Midbrain (tissue), 1 donor: ENCODE measurements around the gene MYH10.

Experiments
- DNase-seq: peaks from one replicate; lab custom pipeline; 2025; lab: John Stamatoyannopoulos, UW

Gene MYH10

DNA sequence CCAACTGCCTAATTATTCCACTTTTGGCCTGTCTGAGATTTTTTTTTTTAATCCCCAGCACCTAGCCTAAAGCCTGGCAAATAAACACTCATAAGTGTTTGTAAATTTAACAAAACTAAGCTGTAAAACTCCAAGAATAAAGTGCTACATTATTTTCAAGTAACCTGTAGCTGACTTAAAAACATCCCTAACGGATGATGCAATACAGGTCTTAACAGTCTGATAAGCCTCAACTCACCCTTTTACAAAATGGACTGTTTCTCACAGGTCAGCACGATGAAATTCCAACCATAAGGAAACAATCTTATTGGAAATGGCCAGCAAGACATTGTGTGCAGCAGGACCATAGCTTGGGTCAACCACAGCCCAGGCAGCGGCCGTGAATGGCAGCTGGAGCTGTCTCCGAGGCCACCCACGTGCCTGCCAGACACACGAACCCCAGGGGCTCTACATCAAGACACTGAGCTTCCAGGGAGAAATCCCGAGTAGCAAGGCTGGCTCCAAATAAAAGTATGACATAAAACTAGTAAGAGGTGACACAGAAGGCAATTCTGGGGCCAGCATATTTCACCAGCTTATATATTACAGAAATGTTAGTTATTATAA is 135.9 kb downstream of the MYH10 start:
- DNase-seq = no peak

DNA sequence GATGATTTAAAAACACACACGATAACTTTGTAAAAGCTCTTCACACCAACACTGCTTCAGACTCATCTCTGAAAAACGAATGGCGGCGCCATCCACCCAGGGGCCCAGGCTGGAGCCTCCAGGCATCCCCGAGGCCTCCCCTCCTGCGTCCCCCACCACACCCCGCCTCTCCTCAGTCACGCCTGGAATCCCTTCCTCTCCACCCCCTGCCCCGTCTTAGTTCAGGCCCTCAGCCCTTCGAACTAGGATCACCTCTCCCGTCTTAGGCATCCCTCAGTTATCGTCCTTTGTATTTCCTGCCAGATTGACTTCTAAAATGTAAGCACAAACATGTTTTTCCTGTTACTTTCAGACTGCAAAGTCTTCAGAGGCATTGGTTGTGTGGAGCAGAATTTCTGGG is 136.5 kb downstream of the MYH10 start:
- DNase-seq = no peak

DNA sequence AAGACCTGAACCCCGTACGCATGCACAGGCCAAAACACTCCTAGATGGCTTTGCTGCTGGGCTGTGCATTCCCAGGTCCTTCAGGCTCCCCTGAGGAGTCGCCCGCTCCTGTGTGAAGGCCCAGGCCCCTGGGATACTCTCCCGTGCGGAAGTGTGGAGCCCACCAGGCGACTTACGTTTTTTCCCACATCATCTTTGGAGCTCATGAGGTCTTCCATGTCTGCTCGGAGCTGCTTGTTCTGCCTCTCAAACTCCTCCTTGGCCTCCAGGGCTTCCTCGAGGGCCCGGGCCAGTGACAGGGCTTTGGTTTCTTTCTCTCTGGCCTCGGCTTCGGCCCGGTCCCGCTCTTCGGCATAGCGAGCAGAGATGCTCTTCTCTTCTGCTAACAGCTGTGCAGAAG is 138.4 kb downstream of the MYH10 start:
- no peak for DNase-seq

DNA sequence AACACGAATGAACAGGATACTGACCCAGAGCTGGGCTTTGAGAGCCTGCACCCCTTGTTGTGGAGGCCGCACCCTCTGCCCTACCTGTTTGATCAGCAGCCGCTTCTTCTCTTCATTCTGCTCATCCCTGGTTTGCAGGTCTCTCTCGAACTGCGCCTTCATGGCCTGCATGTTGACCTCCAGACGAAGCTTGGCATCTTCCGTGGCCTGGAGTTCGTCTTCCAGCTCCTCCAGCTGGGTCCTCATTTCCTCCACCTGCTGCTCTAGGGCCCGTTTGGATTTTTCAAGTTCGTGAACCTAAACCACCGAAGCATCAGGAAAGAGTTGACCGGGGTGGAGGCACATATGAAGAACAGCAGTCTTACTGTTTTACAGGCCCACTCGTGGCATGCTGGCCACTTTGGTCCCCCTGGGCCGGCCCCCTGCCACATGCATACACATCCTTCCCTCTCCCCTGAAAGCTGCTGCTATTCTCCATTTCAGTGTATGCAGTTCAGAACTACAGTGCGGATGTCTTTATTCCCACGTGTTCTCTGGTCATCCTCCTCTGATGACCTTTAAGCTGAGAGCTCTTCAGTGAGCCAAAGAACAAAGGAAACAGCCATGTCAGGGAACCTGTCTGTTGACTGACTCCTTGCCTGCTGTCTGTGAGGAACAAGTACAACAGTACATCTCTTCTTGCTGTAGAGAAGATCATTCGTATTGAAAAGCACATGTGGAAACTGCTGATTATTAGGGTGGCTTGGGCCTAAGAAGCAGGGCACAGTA is 140.1 kb downstream of the MYH10 start:
- DNase-seq = no peak

DNA sequence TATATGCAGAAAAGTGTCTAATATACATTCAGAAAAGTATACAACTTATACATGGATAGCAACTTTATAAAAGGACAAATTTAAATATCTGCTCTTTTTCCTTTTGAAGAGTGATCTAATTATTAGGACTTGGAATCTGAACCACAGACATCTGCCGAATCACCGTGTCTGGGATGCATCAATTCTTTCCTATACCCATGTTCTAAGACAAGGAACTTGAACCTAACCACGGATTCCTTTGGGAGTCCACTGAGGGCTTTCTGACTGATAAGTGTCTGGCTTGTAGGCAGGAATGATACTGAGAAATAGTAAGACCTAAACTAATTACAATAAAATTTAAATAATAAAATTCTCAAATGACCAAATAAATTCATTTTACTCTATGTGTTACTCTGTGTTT is 140.7 kb downstream of the MYH10 start:
- DNase-seq = no peak

DNA sequence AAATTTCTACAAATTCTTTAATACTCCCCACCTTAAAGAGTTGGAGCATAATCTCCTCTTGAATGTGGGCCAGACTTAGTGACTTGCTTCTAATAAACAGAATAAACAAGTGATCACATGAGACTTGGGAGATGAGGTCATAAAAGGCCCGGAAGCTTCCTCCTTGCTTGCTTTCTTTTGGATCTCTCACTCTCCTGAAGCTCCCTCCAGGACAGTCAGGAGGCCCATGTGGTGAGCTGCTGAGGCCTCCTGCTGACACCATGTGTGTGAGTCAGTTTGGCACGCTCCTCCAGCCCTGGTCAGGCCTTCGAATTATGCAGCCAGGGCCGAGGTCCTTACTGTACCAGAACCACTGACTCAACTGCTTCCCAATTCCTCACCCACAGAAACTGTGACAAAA is 141.6 kb downstream of the MYH10 start:
- DNase-seq = no peak

DNA sequence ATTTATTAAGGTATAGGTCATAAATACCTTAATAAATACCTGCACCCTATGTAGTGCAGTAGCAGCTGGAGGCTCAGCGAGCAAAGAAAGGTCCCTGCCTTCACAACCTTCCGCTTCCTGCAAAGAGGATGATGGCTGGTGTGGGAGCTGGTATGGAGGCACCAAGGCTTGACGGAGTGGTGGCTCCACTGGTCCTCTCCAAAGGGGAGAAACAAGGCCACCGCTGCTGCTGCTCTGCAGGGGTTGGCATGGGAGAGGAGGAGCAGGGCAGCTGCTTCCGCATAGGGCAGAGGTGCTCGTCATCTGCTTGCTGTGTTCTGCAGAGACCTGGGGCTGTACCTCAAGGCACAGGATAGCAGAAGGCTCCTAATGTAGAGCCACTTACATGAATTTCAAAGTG is 142.0 kb downstream of the MYH10 start:
- no peak for DNase-seq

DNA sequence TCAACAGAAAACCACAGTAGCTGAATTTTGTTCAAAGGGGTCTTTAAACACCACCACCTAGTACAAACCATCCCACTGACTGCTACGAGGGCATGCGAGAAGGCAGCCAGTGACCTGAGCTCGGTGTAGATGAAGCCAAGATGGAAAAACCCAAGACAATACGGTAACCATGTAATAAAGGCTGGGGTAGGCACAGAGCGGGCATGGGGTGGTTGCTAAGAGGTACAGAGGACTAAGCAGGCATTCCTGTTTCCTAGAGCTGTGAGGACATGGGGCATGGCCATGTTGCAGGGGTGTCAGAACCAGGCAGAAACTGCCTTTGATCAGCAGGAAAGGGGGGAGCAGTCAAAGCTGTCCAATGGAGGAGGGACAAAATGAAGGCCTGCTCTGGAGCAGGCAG is 142.8 kb downstream of the MYH10 start:
- no peak for DNase-seq

DNA sequence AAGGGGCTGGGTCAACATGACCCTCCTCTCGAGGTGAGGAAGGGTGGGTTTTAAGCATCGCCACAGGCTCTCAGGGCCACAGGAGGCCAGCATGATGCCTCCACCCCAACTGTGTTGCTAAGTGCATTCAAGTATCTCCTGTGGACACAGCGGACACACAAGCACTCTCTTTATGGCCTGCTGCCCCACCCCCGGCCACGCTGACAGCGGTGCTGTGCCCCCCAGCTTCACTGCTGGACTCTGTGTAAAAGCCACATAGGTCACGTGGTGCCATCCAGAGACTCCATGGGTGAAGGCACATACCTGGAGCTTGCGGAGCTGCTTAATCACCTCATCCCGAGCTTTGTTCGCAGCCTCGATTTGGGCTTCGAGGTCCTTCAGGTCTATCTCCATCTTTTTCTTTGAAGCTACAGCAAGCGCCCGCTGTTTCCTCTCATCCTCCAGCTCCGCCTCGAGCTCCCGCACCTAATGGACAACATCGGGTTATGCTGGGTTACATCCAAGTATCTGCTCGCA is 143.3 kb downstream of the MYH10 start:
- no peak for DNase-seq

DNA sequence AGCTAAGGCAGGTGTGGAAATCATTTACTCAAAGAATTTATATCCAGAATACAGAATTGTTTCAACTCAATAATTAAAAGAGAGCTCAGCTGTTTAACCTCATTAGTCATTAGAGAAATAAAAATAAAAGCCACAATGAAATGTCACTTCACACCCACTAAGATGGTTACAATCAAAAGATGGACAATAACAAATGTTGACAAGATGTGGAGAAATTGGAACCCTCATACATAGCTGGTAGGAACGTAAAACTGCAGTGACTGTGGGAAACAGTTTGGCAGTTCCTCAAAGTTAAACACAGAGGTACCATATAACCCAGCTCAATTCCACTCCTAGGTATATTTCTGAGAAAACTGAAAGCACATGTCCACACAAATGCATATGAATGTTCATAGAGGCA is 145.0 kb downstream of the MYH10 start:
- no peak for DNase-seq

DNA sequence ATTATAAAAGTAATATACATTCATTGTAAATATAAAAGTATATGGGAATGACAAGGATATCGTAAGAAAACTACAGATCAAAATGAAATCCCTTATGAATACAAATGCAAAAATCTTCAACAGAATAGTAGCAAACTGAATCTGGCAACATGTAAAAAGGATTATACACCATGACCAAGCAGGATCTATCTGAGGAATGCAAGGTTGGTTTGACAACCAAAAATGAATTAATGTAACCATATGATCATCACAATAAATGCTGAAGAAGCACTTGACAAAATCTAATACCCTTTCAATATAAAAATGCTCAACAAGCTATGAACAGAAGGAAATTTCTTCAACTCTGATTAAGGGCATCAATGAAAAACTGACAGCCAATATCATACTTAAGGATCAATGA is 146.1 kb downstream of the MYH10 start:
- DNase-seq = no peak

DNA sequence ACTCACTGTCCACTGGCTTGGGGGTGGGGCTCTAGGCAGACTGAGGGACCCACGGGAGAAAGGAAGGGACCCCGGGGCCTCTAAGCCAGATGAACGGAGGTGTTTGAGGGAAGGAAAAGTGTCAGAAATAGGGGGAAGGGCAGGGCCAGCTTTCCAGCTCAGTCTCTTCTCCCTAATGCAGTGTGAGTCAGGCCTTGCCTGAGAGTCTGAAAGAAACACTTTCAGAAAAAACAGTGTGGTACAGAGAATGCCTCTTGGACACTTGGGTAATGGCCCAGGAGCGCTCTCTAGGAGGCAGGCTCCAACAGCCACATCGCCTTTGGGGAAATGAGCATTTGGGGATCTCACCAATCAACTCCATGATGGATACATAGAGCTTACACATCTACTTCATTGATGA is 148.0 kb downstream of the MYH10 start:
- DNase-seq = no peak

DNA sequence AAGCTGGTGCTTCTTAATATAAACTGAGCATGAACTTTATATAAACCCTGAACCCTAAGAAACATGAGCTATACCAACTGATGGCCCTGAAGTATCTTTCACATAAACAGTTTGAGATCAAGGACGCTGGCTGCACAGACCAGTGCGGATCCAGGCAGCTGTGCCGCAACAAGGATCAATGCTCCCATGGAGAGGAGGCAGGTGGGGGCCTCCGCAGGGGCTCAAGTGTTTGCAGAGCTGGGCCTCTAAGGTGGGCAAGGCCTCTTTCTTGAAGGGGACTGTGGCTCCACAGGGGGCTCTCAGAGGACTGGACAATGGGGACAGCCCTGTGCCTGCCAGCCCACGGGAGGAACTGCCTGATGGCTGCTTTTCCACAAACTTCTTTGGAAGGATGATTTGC is 148.8 kb downstream of the MYH10 start:
- no peak for DNase-seq

DNA sequence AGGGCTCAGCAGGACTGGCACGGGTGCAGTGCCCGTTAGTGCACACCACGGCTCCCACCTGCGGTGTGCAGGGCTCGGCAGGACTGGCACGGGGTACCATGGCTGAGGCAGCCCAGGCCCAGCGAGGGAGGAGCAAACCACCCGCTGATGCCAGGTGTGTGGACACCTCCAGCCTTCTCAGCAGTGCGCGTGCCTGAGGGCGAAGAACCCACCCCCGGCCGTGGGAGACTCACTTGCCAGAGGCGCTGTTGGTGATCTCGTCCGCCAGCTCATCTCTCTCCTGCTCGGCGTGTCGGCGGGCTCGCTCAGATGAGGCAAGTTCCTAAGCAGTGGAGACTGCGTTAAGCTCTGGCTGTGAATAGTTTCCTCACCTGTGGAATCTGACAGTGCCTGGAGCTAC is 149.4 kb downstream of the MYH10 start:
- no peak for DNase-seq

DNA sequence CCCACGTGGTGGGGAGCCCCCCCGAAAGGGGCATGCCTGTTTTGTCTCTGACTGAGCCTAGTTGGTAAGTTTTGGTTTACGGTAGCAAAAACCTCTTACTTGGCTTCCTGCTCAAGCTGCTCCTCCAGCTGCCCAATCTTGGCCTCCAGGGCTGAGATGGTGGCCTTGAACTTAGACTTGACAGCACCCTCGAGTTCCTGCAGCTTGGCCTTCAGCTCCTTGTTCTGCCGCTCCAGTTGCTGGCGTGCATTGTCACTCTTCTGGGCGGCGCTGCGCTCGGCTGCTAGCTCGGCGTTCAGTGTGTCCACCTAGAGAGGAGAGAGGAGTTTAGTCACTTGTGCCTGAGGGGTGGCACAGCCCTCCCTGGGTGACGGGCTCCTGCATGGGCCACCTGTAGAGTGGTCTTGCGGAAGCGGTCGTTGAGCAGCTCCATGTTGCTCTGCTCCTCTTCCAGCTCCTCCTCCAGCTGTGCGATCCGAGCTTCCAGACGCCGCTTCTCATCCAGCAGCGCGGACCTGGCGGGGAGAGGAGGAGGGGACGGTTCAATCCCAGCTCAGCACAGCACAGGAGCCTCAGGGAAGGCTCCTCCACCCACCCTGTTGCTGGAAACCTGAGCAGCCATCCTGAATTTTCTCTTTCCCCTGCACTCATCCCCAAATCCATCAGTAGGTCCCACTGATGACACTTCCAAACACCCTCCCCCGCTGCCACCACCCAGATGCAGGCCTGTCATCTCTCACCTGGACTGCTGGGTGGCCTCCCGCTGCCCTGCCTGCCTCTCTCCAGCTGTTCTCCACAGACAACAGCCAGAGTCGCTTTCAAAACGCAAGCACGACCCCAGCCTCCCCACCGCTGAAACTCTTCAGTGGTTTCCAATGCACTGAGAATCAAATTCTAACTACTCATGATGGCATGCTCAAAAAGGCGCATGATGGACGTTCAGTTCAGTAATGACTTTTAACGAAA is 150.2 kb downstream of the MYH10 start:
- no peak for DNase-seq

DNA sequence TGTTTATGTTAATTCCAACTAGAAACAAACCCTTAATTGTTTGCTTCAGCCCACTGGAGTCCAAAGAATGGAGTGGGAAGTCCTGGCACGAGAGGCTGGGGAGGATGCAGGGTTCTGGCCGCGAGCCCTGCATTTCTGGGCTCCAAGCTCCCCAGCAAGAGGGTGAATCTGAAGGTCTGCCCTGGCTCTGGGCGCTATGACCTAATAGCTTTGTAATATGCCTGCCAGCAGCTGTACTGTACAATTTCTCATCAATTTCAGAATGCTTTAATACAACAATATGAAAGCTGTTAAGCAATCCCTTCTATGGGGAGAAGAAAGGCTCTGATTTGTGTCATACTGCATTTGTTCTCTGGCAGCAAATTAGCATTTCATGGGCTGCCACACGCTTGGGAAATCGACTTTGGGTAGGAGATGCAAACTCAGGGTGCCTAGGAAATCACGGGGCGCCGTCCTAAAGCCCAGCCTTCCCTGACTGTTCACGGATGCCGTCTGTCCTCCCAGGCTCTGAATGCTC is 151.0 kb downstream of the MYH10 start:
- DNase-seq = peak; percentile 86

DNA sequence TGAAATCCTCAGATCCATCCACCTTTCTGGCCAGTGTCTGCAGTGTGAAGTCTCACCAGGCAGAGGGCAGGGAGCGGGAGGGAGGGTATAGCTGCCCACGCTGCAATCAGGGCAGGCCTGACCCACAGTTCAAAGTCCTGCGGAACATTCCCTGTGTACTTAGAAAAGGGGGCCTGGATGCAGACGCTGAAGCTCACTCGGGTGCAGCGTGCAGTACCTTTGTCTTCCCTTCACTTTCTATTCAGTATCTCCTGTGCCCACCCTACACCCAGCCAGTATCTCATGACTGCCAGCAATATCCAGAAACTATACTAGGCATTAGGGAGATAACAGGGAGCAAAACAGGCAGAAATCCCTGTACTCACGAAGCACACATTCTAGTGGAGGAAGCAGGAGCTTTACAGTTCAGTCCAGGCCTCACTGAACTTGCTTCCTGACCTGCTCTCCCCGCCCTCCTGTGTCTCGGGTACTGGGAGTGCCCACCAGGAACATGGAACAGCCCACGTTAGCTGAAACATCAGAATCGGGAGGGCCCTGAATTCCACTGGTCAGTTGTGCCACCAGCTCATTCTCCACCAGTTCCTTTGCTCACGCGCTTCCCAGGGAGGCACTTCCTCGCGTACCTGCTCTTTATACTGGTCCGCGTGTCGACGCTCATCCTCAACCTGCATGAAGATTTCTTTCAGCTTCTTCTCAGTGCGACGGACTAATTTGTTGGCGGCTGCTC is 152.6 kb downstream of the MYH10 start:
- DNase-seq = no peak

DNA sequence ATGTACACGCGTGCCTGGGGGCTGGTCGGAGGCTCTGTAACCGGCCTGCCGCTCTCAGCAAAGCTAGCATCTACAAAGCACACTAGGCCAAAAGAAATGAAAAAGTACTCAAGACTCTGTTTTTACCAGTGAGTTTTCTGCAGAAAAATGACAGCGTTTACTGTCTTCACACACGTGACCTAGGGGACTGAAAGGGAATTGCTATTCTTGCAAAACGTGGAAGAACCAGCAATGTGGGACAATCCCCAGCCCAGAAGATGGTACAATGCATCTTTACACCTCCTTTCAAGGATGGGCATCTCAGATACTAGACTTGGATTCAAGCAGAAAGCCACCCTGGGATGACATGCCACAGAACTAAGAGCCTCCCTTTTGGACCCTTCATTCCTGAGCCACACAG is 153.4 kb downstream of the MYH10 start:
- DNase-seq = no peak

DNA sequence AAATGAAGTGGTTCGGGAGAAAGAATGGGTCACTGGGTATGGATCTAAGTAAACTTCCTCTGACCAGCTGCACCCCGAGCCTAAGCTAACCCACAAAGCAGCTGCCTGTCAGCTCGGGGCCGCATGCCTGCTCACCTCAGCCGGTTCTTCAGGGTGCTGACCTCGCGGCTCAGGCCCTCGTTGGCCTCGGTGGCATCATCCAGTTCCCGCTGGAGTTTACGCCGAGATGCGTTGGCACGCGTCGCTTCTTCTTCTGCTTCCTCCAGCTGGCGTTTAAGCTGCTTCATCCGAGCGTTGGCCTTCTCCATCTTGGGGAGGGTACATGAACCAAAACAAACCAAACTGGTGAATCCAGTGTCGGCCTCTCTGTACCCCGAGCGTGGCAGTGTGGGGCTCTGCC is 153.8 kb downstream of the MYH10 start:
- DNase-seq = no peak

DNA sequence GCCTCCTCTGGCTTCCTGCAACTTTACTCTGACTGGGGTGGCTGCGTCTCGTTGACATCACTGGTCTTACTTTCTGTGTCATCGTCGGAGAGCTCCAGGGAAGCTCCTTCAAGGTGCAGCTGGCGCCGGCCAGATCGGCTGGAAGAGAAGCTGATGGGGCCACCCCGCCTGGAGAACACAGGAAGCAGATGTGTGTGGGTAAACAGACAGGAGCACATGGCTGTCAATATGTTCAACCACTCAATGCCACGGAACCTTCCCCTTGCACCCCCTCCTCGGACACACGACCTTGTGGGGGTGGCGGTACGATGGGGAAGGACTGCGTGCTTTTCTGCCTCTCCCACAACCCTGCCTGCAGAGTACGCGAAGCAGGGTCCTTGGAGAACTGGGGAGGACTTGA is 154.7 kb downstream of the MYH10 start:
- no peak for DNase-seq

DNA sequence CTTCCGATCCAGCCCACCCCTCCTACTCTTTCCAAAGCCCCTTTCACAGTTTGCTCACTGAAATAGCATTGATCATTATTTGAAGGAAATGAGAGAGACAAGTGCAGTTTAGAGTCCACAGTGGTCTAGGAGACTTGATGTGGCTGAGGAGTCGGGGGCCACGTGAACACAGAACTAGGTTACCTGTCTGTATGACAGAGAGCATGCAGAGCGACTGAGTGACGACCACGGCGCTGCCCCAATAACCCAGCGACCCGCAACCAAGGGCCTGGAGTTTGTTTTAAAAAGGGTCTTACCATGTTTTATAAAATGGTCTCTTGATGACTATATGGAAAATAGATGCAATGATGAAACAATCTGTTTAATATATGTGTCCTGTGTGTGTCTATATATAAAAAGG is 155.3 kb downstream of the MYH10 start:
- no peak for DNase-seq

DNA sequence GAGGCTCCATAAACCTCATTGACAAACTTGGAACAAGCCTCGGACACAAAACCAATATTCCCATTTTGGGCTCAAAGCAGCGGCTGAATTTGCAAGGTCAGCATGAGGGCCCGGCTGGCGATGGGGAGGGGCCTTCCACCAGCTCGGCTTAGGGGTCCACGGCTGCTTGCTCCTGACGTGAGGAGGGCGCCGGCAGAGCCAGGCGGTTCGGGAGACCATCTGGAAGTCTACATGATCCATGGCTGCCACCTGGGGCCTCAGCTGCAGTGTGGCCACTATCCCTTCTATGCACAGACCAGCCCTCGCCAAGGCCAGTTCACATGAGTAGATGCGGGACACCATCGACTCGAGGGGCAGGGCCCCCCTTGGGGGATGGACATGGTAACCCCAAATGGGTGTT is 155.7 kb downstream of the MYH10 start:
- no peak for DNase-seq
